ENCODE results near the gene ZSWIM9.

GRCh38 chr19:48221628-48222027, 51.1 kb downstream of the ZSWIM9 start:
- TF ChIP-seq CTCF (IDR thresholded peaks at IDR 0.05) (no peak), POLR2A (IDR thresholded peaks at IDR 0.05) (no peak)

All from heart left ventricle (tissue), 13 donors.